BLaER1 treated with 17β-estradiol and CSF1 and Interleukin-3, amounts not matched to agents 10 nM and 100 nM (cell line): Measurements from ENCODE around the gene PRAC1.

Source experiments
- H3K27ac ChIP-seq, 11 experiments: shearing (Covaris generic); formaldehyde crosslinking; 2 replicates each; pipeline ENCODE4 v1.8.1; 2022
- H3K27me3 ChIP-seq, 11 experiments: shearing (Covaris generic); formaldehyde crosslinking; 2 replicates each; pipeline ENCODE4 v1.8.1; 2022
- H3K36me3 ChIP-seq, 11 experiments: shearing (Covaris generic); formaldehyde crosslinking; 2 replicates each; pipeline ENCODE4 v1.8.1; 2022
- H3K4me1 ChIP-seq, 10 experiments: shearing (Covaris generic); formaldehyde crosslinking; 2 replicates each; pipeline ENCODE4 v1.8.1; 2022
- H3K4me2 ChIP-seq, 11 experiments: shearing (Covaris generic); formaldehyde crosslinking; 2 replicates each; pipeline ENCODE4 v1.8.1; 2022
- H3K4me3 ChIP-seq, 10 experiments: shearing (Covaris generic); formaldehyde crosslinking; 2 replicates each; pipeline ENCODE4 v1.8.1; 2022
- H3K9ac ChIP-seq, 11 experiments: shearing (Covaris generic); formaldehyde crosslinking; 2 replicates each; pipeline ENCODE4 v1.8.1; 2022
- H3K9me3 ChIP-seq, 11 experiments: shearing (Covaris generic); formaldehyde crosslinking; replicated peaks in 1 of 11; 2 replicates each; pipeline ENCODE4 v1.8.1; 2022
- H4K20me1 ChIP-seq, 11 experiments: shearing (Covaris generic); formaldehyde crosslinking; 2 replicates each; pipeline ENCODE4 v1.8.1; 2022
- Cebpa-rat ChIP-seq, 11 experiments: shearing (Covaris generic); IDR thresholded peaks; 2 replicates each; pipeline ENCODE4 v1.8.1; 2022

Gene PRAC1

GRCh38 chr17:48749621-48750553 is 27.6 kb upstream of the PRAC1 start:
- no peak overlapping the region for H3K27ac ChIP-seq
- H3K27me3 ChIP-seq: peaks cover 100% of the 10 kb centered on the region in 11 experiments
- peaks cover 0 to 34% (median 0%) of the 10 kb centered on the region in 10 experiments; a peak in 7 of 20 replicates for H3K4me1 ChIP-seq

GRCh38 chr17:48748718-48749566 is 26.6 kb upstream of the PRAC1 start:
- Histone ChIP-seq H3K27me3 (peaks cover 100% of the 10 kb centered on the region in 11 experiments), H3K4me1 (peaks cover 0 to 25% (median 0%) of the 10 kb centered on the region in 10 experiments; a peak in 7 of 20 replicates), H3K9me3 (no peaks in the 10 kb centered on the region; a peak in 1 of 22 replicates), H3K9ac (no peak overlapping the region), H3K27ac (no peak overlapping the region), H3K4me2 (no peak overlapping the region), H3K4me3 (no peak overlapping the region), H4K20me1 (peaks cover 0 to 98% (median 81%) of the 10 kb centered on the region in 11 experiments; a peak in 19 of 22 replicates), H3K36me3 (no peaks in the 10 kb centered on the region)
- no peak for TF ChIP-seq Cebpa-rat (IDR thresholded peaks at IDR 0.05)

More at GRCh38 chr17:48749621-48750553, 27.6 kb upstream of the PRAC1 start:
- TF ChIP-seq Cebpa-rat (IDR thresholded peaks at IDR 0.05): no peak
- Histone ChIP-seq H3K4me3 (no peak overlapping the region), H4K20me1 (peaks cover 0 to 99% (median 89%) of the 10 kb centered on the region in 11 experiments; a peak in 19 of 22 replicates), H3K9me3 (peaks cover 0 to 8% (median 0%) of the 10 kb centered on the region in 11 experiments; a peak in 6 of 22 replicates), H3K36me3 (no peaks in the 10 kb centered on the region), H3K9ac (no peak overlapping the region), H3K4me2 (no peak overlapping the region)

DNA sequence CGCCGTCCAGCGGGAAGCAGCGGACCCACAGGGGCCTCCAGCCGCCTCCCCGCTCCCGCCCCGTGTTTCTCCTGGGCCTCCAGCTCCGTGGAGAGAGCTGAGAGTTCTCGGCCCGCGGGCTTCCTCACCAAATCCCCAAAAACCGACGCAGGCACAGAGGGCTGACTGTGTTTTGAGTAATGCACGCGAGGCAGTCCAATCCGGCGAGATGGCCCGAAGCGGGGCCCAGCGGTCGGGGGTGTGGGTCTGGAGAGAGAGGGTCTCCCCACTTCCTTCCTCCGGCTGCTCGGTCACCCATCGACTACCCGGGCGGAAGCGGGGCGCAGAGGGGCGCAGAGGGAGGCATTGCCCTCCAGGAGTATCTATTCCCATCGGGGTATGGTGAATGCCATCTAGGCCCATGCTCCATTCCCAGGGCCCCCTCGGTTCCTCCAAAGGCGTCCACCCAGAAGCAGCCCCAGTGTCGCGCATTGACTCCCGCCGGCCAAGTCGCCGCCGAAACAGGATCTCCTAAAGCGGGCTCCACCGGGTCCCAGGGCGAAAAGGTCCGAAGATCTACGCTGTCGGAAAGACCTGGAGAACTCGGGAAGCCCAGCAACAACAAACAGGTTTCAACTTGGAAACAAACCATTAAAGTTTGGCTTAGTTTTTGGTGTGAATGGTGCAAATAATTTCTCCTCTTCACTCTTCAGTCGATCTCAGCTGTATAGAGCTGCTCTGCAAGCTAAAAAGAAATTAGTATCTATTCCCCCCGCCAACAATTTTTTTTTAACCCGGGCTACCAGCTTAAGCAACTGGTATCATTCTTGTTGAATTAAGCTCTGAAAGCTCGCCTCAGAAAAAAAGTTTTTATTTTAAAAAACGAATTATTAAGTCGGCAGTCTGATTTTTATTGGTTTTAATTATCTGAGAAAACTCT is 25.4 kb upstream of the PRAC1 start:
- Histone ChIP-seq H3K9me3 (0 out of 22 replicates have a peak, but pooled peaks cover 0 to 4% (median 0%) of the 10 kb centered on the region in 11 experiments), H3K4me3 (no peak overlapping the region), H3K36me3 (no peaks in the 10 kb centered on the region), H3K9ac (no peak overlapping the region), H3K4me1 (peaks cover 0 to 17% (median 0%) of the 10 kb centered on the region in 10 experiments; a peak in 2 of 20 replicates), H3K27ac (no peak overlapping the region), H3K27me3 (peaks cover 100% of the 10 kb centered on the region in 11 experiments), H4K20me1 (peaks cover 0 to 99% (median 80%) of the 10 kb centered on the region in 11 experiments; a peak in 19 of 22 replicates), H3K4me2 (no peak overlapping the region)
- TF ChIP-seq Cebpa-rat (IDR thresholded peaks at IDR 0.05): no peak

DNA sequence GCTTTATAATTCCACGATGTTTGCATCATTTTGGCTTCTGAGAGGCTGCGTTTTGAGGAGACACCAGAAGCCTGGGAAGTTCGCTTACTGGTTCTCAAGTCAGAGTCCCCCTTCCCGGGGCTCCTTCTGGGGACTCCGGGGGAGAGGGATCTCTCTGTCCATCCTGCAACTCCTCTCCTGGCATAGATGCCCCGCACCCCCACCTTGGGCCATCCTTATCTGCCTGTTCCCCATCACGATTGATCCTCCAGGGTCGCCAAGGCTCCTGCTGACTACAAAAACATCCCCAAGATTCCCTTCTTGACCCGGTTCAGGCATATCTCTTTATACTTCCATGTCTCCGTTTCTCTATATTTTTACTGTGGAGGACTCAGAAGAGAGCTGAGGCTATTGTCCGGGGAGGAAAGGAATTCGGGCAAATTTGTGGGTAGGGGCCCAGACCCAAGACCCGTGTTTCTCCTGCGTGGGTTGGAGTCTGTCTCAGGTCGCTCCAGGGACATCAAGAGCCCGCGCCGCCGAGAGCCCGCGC is 24.7 kb upstream of the PRAC1 start:
- H3K4me3 ChIP-seq: no peak overlapping the region
- no peak overlapping the region for H3K27ac ChIP-seq
- no peaks in the 10 kb centered on the region for H3K36me3 ChIP-seq
- no peak overlapping the region for H3K4me2 ChIP-seq
- peaks cover 100% of the 10 kb centered on the region in 11 experiments for H3K27me3 ChIP-seq
- peaks cover 0 to 17% (median 0%) of the 10 kb centered on the region in 10 experiments; a peak in 2 of 20 replicates for H3K4me1 ChIP-seq
- H4K20me1 ChIP-seq: peaks cover 0 to 99% (median 78%) of the 10 kb centered on the region in 11 experiments; a peak in 19 of 22 replicates
- H3K9me3 ChIP-seq: 0 out of 22 replicates have a peak, but pooled peaks cover 0 to 4% (median 0%) of the 10 kb centered on the region in 11 experiments
- TF ChIP-seq Cebpa-rat (IDR thresholded peaks at IDR 0.05): no peak
- H3K9ac ChIP-seq: no peak overlapping the region

GRCh38 chr17:48745381-48746275 is 23.3 kb upstream of the PRAC1 start:
- Histone ChIP-seq H3K27me3 (peaks cover 100% of the 10 kb centered on the region in 11 experiments), H3K36me3 (no peaks in the 10 kb centered on the region), H4K20me1 (peaks cover 0 to 89% (median 66%) of the 10 kb centered on the region in 11 experiments; a peak in 19 of 22 replicates), H3K4me2 (no peak overlapping the region), H3K27ac (no peak overlapping the region), H3K4me3 (no peak overlapping the region), H3K9ac (no peak overlapping the region), H3K4me1 (peaks cover 0 to 17% (median 0%) of the 10 kb centered on the region in 10 experiments; a peak in 2 of 20 replicates), H3K9me3 (peaks cover 0 to 17% (median 6%) of the 10 kb centered on the region in 11 experiments; a peak in 6 of 22 replicates)
- no peak for TF ChIP-seq Cebpa-rat (IDR thresholded peaks at IDR 0.05)

DNA sequence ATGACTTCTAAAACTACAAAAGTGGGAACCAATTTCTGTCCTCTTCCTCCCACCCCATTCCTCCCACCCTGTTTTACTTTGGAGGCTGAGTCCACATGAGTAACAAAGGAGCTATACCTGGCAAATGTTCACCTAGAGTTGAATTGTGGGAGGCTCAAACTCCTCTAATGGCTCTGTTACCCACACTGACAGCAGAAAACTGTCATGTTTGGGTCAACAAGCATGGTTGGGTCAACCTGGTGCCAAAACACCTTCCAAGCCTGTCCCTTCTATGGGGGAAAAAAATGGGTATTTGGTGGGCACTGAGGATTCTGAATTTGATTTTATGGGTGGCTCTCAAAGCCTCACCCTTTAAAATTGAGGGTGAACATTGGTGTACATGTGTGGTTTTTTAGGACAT is 18.2 kb upstream of the PRAC1 start:
- H3K27ac ChIP-seq: no peak overlapping the region
- H3K9me3 ChIP-seq: peaks cover 0 to 44% (median 18%) of the 10 kb centered on the region in 11 experiments; a peak in 15 of 22 replicates
- H3K4me3 ChIP-seq: no peak overlapping the region
- H4K20me1 ChIP-seq: peaks cover 0 to 77% (median 58%) of the 10 kb centered on the region in 11 experiments; a peak in 17 of 22 replicates
- H3K4me1 ChIP-seq: peaks cover 0 to 7% (median 0%) of the 10 kb centered on the region in 10 experiments; a peak in 2 of 20 replicates
- H3K4me2 ChIP-seq: no peak overlapping the region
- TF ChIP-seq Cebpa-rat (IDR thresholded peaks at IDR 0.05): no peak
- H3K9ac ChIP-seq: no peak overlapping the region
- H3K27me3 ChIP-seq: peaks cover 100% of the 10 kb centered on the region in 11 experiments
- no peaks in the 10 kb centered on the region for H3K36me3 ChIP-seq
